Measurements from ENCODE around the gene HIVEP2. TPM values are rescaled to one million over a fixed set of nuclear protein-coding genes. Genes with fewer than 3 reads are reported as not detected.
"Not testable (repeated sequence)": the region's sequence is repeated elsewhere in the genome, so short reads cannot be mapped to it uniquely, and the experiment has no call there.

Gene HIVEP2, protein sequence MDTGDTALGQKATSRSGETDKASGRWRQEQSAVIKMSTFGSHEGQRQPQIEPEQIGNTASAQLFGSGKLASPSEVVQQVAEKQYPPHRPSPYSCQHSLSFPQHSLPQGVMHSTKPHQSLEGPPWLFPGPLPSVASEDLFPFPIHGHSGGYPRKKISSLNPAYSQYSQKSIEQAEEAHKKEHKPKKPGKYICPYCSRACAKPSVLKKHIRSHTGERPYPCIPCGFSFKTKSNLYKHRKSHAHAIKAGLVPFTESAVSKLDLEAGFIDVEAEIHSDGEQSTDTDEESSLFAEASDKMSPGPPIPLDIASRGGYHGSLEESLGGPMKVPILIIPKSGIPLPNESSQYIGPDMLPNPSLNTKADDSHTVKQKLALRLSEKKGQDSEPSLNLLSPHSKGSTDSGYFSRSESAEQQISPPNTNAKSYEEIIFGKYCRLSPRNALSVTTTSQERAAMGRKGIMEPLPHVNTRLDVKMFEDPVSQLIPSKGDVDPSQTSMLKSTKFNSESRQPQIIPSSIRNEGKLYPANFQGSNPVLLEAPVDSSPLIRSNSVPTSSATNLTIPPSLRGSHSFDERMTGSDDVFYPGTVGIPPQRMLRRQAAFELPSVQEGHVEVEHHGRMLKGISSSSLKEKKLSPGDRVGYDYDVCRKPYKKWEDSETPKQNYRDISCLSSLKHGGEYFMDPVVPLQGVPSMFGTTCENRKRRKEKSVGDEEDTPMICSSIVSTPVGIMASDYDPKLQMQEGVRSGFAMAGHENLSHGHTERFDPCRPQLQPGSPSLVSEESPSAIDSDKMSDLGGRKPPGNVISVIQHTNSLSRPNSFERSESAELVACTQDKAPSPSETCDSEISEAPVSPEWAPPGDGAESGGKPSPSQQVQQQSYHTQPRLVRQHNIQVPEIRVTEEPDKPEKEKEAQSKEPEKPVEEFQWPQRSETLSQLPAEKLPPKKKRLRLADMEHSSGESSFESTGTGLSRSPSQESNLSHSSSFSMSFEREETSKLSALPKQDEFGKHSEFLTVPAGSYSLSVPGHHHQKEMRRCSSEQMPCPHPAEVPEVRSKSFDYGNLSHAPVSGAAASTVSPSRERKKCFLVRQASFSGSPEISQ (N-terminal part only)
- polyA plus RNA-seq (ENCODE audit: insufficient read length in 3 of 3), result 10 to 100 TPM; 12.0 to 12.7 (median 12.1) TPM

- DNase-seq (ENCODE audit: low read depth in 3 of 3, low spot score in 2 of 3), result peak in 2 of 3 donors; percentile 57 to 69
Measured at GRCh38 chr6:142945049-142945445, at the start of gene HIVEP2. Gene HIVEP2 (minus strand): TSS chr6:142945176. CDS start chr6:142774738, 170,438 bp downstream.

DNA sequence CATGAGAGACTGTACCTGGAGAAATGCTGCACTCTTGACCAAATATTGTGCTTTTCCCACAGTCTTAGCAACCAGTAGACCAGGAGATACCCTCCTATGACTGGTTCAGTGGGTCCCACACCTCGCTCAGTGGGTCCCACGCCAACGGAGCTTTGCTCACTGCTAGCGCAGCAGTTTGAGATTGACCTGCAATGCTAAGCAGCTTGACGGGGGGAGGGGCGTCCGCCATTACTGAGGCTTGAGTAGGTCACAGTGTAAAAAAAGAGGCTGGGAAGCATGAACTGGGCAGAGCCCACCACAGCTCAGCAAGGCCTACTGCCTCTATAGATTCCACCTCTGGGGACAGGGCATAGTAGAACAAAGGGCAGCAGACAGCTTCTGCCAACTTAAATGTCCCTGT, 49.0 kb upstream of the HIVEP2 start:
- no peak for DNase-seq (ENCODE audit: low read depth in 3 of 3, low spot score in 2 of 3)

DNA sequence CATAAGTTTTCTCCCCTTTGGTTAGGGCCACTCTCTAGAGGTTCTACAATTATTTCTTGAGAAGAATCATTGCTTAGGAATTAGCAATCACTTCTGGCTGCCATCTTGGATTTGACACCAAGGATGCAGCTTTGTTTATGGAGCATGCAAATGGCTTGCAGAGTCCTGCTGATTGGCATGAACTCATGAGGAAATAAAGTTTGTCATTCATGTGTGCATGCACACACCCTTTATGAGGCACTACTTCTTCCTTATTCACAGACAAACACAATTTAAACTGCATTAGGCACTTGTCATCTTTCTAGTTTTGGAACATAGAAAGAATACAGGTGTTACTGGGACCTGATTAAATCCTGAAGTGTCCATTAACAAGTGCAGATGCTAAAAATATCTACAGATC, 42.5 kb upstream of the HIVEP2 start:
- no peak for DNase-seq (ENCODE audit: low read depth in 3 of 3, low spot score in 2 of 3)

GRCh38 chr6:142985281-142985680, 40.3 kb upstream of the HIVEP2 start:
- DNase-seq (ENCODE audit: low read depth in 3 of 3, low spot score in 2 of 3), result no peak

DNA sequence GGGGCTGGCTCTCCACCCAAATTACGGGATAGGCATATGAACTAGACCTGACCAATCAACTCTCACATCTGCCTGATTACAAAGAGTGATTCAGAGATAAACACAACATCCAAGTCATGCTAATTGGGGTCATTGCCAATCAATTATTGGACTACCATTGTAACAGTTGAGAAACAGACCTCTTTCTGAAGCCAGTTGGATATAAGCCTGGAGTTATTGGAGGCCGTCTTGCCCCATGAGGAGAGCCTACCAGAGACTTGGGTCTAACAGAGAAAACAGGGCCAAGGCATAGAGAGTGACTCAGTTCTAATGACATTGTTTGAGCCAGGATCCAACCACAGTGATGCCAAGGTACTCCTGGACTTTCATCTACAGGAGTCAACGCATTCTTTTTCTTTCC, 39.4 kb upstream of the HIVEP2 start:
- no peak for DNase-seq (ENCODE audit: low read depth in 3 of 3, low spot score in 2 of 3)

- DNase-seq (ENCODE audit: low read depth in 3 of 3, low spot score in 2 of 3), result no peak
Measured at GRCh38 chr6:142975365-142975764, 30.4 kb upstream of the HIVEP2 start.

GRCh38 chr6:142970941-142971340, 26.0 kb upstream of the HIVEP2 start:
- DNase-seq (ENCODE audit: low read depth in 3 of 3, low spot score in 2 of 3), result not testable (repeated sequence)

GRCh38 chr6:142968601-142969000, 23.6 kb upstream of the HIVEP2 start:
- no peak for DNase-seq (ENCODE audit: low read depth in 3 of 3, low spot score in 2 of 3)

- no peak for DNase-seq (ENCODE audit: low read depth in 3 of 3, low spot score in 2 of 3)
Measured at GRCh38 chr6:142966294-142966693, 21.3 kb upstream of the HIVEP2 start.

DNA sequence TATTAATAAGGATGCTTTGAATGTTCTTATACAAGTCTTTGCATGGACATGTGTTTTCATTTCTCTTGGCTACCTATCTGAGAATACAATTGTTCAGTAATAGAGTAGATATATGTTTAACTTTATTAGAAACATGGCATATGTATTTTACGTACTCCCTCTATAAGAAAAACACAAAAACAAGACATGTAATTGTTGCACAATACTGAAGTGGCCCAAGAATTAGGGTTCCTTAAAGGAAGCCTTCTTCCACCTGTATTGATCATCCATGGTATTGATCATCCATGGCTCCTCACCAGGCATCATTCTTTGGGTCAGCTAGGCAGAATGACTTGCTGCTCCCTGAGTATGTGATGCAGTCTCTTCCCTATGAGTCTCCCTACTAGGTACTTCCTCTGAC, 20.2 kb upstream of the HIVEP2 start:
- no peak for DNase-seq (ENCODE audit: low read depth in 3 of 3, low spot score in 2 of 3)

- no peak for DNase-seq (ENCODE audit: low read depth in 3 of 3, low spot score in 2 of 3)
Measured at GRCh38 chr6:142960098-142960497, 15.1 kb upstream of the HIVEP2 start.

DNA sequence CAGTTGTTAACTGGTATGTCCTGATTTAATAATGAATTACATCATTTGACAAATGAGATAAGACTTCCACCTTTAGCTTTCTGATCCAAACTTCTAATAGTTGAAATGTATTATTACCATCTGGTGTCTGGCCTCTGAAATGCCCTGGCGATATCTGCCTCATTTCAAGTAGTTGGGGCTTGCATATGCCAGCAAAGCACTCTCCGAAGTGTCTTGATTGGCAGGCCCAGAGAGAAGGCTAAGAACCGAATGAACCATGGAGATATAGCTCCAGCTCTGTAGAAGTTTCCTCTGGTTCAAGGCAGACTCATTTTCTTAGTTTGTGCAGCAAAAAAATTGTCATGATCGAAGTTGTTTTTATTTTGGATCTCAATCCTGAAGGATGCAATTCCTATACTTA, 13.4 kb upstream of the HIVEP2 start:
- no peak for DNase-seq (ENCODE audit: low read depth in 3 of 3, low spot score in 2 of 3)

- no peak for DNase-seq (ENCODE audit: low read depth in 3 of 3, low spot score in 2 of 3)
Measured at GRCh38 chr6:142956726-142957125, 11.8 kb upstream of the HIVEP2 start.

- no peak for DNase-seq (ENCODE audit: low read depth in 3 of 3, low spot score in 2 of 3)
Measured at GRCh38 chr6:142954844-142955243, 9.9 kb upstream of the HIVEP2 start.

DNA sequence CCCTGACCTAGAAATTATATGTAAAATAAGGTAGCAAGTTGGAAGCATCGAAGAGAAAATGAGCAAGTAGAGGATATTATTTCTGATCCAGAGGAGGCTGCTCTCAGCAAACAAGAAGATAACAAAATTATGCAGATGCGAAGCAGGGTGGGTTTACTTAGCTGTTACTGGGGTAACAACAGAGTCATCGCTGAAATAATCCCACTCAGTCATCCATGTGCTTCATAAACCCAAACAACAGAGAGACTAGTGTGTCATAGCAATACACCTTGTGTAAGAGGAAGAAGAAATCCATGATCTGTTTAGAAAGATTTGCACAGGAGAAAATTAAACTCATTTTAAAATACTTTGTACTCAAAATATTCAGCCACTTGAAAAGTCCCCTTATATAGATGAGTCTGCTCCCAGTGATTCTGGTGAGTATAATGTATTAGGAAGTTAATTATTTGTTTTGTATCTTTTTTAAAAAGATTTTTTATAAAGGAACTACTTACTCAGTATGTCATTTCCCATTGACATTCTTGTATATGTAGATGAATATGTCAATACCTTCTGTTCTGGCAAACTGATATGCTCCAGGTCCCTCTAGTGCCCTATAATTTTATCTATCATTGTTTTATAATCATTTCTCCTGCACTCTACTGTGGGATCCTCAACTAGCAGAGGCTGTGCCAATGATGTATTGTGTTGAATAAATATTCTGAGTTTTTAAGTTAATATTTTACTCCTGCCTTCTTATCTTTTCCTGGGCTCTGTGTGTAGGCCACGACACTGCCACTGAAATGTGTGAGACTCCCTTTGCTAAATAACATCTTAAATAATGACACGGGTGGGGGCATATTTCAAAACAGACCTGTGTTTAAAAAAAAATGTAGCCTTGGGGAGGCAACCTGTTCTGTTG, 8.6 kb upstream of the HIVEP2 start:
- no peak for DNase-seq (ENCODE audit: low read depth in 3 of 3, low spot score in 2 of 3)

DNA sequence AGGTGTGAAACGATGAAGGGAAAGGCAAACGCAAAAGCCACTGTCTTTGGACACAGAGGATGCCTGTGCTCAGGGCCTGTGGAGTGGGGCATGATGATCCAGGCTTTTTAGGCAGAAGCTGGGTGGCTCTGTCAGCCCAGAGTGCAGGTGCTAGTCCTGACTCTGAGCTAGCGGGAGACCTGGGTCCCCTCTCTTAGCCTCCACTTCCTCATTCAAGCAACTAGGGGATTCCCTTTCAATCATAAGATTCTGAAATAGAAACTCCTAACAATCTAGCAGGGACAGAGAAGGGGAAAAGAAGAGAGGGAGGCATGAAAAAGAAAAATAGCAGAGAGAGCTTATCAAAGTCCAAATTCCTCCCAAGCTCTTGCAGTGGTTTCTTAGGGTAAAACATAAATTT, 7.6 kb upstream of the HIVEP2 start:
- no peak for DNase-seq (ENCODE audit: low read depth in 3 of 3, low spot score in 2 of 3)

DNA sequence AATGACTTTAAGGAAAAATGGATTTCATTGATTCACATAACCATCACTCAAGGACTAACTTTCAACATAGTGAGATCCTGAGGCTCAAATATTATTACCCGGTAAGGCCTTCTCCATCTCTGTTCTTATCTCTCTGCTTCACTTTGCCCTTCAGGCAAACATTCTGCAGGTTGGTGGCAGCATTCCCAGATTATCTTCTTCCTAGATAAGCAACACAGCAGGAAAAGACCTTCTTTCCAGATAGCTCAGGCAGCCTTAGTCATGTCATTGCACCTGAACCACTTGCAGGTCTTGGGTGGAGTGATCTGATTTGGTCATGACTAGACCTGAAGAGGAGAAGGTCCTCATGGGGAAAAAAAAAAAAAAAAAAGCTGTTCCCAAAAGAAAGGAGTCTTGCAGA, 5.3 kb upstream of the HIVEP2 start:
- no peak for DNase-seq (ENCODE audit: low read depth in 3 of 3, low spot score in 2 of 3)

- peak in 2 of 3 donors; percentile 58 to 67 for DNase-seq (ENCODE audit: low read depth in 3 of 3, low spot score in 2 of 3)
Measured at GRCh38 chr6:142947714-142948480, 2.9 kb upstream of the HIVEP2 start.

GRCh38 chr6:142946924-142947713, 2.1 kb upstream of the HIVEP2 start:
- DNase-seq (ENCODE audit: low read depth in 3 of 3, low spot score in 2 of 3), result no peak

Measured in right renal cortex interstitium (tissue), 3 donors.